HepG2 (cell line): ENCODE data around the gene ALDH3A2. TPM values are rescaled to one million over a fixed set of nuclear protein-coding genes. Genes with fewer than 3 reads are reported as not detected.
A peak's percentile ranks its signal among the peaks of the same experiment; 100 is the strongest.

Experiments
- ATF7-NPFF ChIP-seq: sonication (generic); formaldehyde crosslinking; IDR thresholded peaks from 2 replicates; pipeline ENCODE4 v1.8.1; 2023; ENCODE audit warnings: mild to moderate bottlenecking, low read depth, missing genetic modification reagents, moderate library complexity
- BCL6 ChIP-seq: IDR thresholded peaks from 2 replicates; pipeline ENCODE4 v1.6.1; 2016; ENCODE audit warnings: missing genetic modification reagents, missing compliant biosample characterization
- BORCS8-MEF2B ChIP-seq: sonication (generic); formaldehyde crosslinking; IDR thresholded peaks from 2 replicates; pipeline ENCODE4 v1.8.0; 2022; ENCODE audit warnings: mild to moderate bottlenecking, missing genetic modification reagents
- EEA1 ChIP-seq: sonication (generic); formaldehyde crosslinking; IDR thresholded peaks from 2 replicates; pipeline ENCODE4 v1.5.1; 2020; ENCODE audit warnings: mild to moderate bottlenecking, missing genetic modification reagents, borderline replicate concordance
- GABPB1 ChIP-seq: IDR thresholded peaks from 2 replicates; pipeline ENCODE4 v1.6.1; 2016; ENCODE audit warnings: mild to moderate bottlenecking, missing genetic modification reagents, moderate library complexity, missing compliant biosample characterization
- GTF2F1 ChIP-seq: fragments of 150-350 bp; IDR thresholded peaks from 2 replicates; pipeline ENCODE4 v1.6.1; 2014; ENCODE audit warnings: low read length
- PCBP1 ChIP-seq: fragments of 200-400 bp; formaldehyde crosslinking; IDR thresholded peaks from 2 replicates; pipeline ENCODE4 v1.6.1; 2017; ENCODE audit warnings: mild to moderate bottlenecking, low read depth, low read length, borderline replicate concordance
- POLR2A ChIP-seq, 2 experiments: IDR thresholded peaks; 2 replicates each; pipeline ENCODE4 v1.6.1; 2011; ENCODE audit warnings: low read depth in 2 of 2, low read length in 2 of 2, mild to moderate bottlenecking in 1 of 2, moderate library complexity in 1 of 2; ENCODE audit not compliant: insufficient read depth in 1 of 2
- RXRB ChIP-seq: IDR thresholded peaks from 2 replicates; pipeline ENCODE4 v1.6.1; 2016; ENCODE audit warnings: borderline replicate concordance, missing genetic modification reagents, missing compliant biosample characterization
- SAFB2 ChIP-seq: sonication (generic); formaldehyde crosslinking; IDR thresholded peaks from 2 replicates; pipeline ENCODE4 v1.5.1; 2020; ENCODE audit warnings: missing genetic modification reagents, low read depth, mild to moderate bottlenecking, borderline replicate concordance
- SIX1 ChIP-seq: sonication (generic); formaldehyde crosslinking; IDR thresholded peaks from 2 replicates; pipeline ENCODE4 v1.4.0; 2020; ENCODE audit warnings: missing genetic modification reagents, borderline replicate concordance
- SMYD3 ChIP-seq: sonication (generic); formaldehyde crosslinking; IDR thresholded peaks from 2 replicates; pipeline ENCODE4 v1.8.1; 2023; ENCODE audit warnings: mild to moderate bottlenecking, missing genetic modification reagents
- ZFX ChIP-seq: sonication (generic); formaldehyde crosslinking; IDR thresholded peaks from 2 replicates; pipeline ENCODE4 v1.4.0; 2020; ENCODE audit warnings: mild to moderate bottlenecking, low read depth, missing genetic modification reagents, moderate library complexity
- ZMAT3 ChIP-seq: sonication (generic); formaldehyde crosslinking; conservative IDR thresholded peaks from 2 replicates; pipeline ENCODE4 v1.7.0; 2021; ENCODE audit warnings: missing genetic modification reagents
- ZNF546 ChIP-seq: sonication (generic); formaldehyde crosslinking; conservative IDR thresholded peaks from 2 replicates; pipeline ENCODE4 v1.8.1; 2023; ENCODE audit warnings: mild to moderate bottlenecking, missing genetic modification reagents
- ZNF549 ChIP-seq: sonication (generic); formaldehyde crosslinking; IDR thresholded peaks from 2 replicates; pipeline ENCODE4 v1.5.0; 2020; ENCODE audit warnings: missing genetic modification reagents
- ZNF564 ChIP-seq: sonication (generic); formaldehyde crosslinking; IDR thresholded peaks from 2 replicates; pipeline ENCODE4 v1.8.1; 2023; ENCODE audit warnings: mild to moderate bottlenecking, missing genetic modification reagents
- ZNF660 ChIP-seq: sonication (generic); formaldehyde crosslinking; IDR thresholded peaks from 2 replicates; pipeline ENCODE4 v1.5.1; 2020; ENCODE audit warnings: mild to moderate bottlenecking, low read depth, missing genetic modification reagents, borderline replicate concordance
- ZNF816 ChIP-seq: sonication (generic); formaldehyde crosslinking; IDR thresholded peaks from 2 replicates; pipeline ENCODE4 v1.8.0; 2022; ENCODE audit warnings: missing genetic modification reagents, mild to moderate bottlenecking, borderline replicate concordance
- polyA plus RNA-seq, 8 experiments: library from polyadenylated mRNA; depleted of rRNA in 3 of 8; stranded (reverse) in 7 of 8; unstranded in 1 of 8; fragments of >200 nt; fragmentation: Illumina TruSeq in 4 of 8; extraction: Trizol in 4 of 8; gene quantifications; 2 replicates each; pipeline versions ENCODE4 v1.2.1 to v1.2.3, GENCODE V29; 2011 to 2016; ENCODE audit warnings: low read depth in 4 of 8, missing spikeins in 1 of 8, mixed read lengths in 1 of 8; ENCODE audit not compliant: insufficient read depth in 1 of 8
- total RNA-seq, 5 experiments: library from RNA; depleted of rRNA; stranded (reverse); fragments of >200 nt; fragmentation: Illumina TruSeq; extraction: Trizol; gene quantifications; 2 replicates each; pipeline ENCODE4 v1.2.3, GENCODE V29; 2016; ENCODE audit warnings: low read depth in 1 of 5
- TF ChIP-seq, protein P1 (sequence below): sonication (generic); formaldehyde crosslinking; IDR thresholded peaks from 2 replicates; pipeline ENCODE4 v1.4.0; 2020; ENCODE audit warnings: mild to moderate bottlenecking, missing genetic modification reagents
- TF ChIP-seq, protein P2 (sequence below): sonication (generic); formaldehyde crosslinking; IDR thresholded peaks from 2 replicates; pipeline ENCODE4 v1.4.0; 2020; ENCODE audit warnings: missing genetic modification reagents, borderline replicate concordance

ALDH3A2 gene
- total and polyA plus RNA-seq, 2 of the 13 experiments (the other 11 are each of a cell fraction or from before 2014, with no cell fraction given), result 80.8 to 180 TPM

- TF ChIP-seq GTF2F1, result no peak
- no peak for TF ChIP-seq ZNF549
- TF ChIP-seq POLR2A (IDR thresholded peaks at IDR 0.05; ENCODE audit: insufficient read depth in 1 of 2, low read depth in 2 of 2, low read length in 2 of 2), result peak; percentile 48 to 94; a peak in 3 of 4 replicates
- TF ChIP-seq, protein P1, sequence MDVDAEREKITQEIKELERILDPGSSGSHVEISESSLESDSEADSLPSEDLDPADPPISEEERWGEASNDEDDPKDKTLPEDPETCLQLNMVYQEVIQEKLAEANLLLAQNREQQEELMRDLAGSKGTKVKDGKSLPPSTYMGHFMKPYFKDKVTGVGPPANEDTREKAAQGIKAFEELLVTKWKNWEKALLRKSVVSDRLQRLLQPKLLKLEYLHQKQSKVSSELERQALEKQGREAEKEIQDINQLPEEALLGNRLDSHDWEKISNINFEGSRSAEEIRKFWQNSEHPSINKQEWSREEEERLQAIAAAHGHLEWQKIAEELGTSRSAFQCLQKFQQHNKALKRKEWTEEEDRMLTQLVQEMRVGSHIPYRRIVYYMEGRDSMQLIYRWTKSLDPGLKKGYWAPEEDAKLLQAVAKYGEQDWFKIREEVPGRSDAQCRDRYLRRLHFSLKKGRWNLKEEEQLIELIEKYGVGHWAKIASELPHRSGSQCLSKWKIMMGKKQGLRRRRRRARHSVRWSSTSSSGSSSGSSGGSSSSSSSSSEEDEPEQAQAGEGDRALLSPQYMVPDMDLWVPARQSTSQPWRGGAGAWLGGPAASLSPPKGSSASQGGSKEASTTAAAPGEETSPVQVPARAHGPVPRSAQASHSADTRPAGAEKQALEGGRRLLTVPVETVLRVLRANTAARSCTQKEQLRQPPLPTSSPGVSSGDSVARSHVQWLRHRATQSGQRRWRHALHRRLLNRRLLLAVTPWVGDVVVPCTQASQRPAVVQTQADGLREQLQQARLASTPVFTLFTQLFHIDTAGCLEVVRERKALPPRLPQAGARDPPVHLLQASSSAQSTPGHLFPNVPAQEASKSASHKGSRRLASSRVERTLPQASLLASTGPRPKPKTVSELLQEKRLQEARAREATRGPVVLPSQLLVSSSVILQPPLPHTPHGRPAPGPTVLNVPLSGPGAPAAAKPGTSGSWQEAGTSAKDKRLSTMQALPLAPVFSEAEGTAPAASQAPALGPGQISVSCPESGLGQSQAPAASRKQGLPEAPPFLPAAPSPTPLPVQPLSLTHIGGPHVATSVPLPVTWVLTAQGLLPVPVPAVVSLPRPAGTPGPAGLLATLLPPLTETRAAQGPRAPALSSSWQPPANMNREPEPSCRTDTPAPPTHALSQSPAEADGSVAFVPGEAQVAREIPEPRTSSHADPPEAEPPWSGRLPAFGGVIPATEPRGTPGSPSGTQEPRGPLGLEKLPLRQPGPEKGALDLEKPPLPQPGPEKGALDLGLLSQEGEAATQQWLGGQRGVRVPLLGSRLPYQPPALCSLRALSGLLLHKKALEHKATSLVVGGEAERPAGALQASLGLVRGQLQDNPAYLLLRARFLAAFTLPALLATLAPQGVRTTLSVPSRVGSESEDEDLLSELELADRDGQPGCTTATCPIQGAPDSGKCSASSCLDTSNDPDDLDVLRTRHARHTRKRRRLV (CRISPR knock-in tag), result peak; percentile 95
- TF ChIP-seq ZNF660 (CRISPR knock-in tag), result peak; percentile 57; the same call in 1 of the 2 replicates
- peak; percentile 92 for TF ChIP-seq ZNF564 (CRISPR knock-in tag)
- TF ChIP-seq ATF7-NPFF (CRISPR knock-in tag), result peak; percentile 98
- TF ChIP-seq SMYD3 (CRISPR knock-in tag), result no peak; the same call in 1 of the 2 replicates
- TF ChIP-seq EEA1 (CRISPR knock-in tag), result peak; percentile 73; the same call in 1 of the 2 replicates
- no peak; the same call in 1 of the 2 replicates for TF ChIP-seq ZNF816
- no peak for TF ChIP-seq ZMAT3 (CRISPR knock-in tag)
- TF ChIP-seq RXRB, result peak; percentile 91
- peak; percentile 86 for TF ChIP-seq GABPB1 (CRISPR knock-in tag)
- peak; percentile 99 for TF ChIP-seq ZFX (CRISPR knock-in tag)
- TF ChIP-seq BORCS8-MEF2B (CRISPR knock-in tag), result peak; percentile 76
- no peak for TF ChIP-seq PCBP1
- peak; percentile 52; the same call in 1 of the 2 replicates for TF ChIP-seq SIX1 (CRISPR knock-in tag)
- TF ChIP-seq SAFB2, result no peak; the same call in 1 of the 2 replicates
- no peak for TF ChIP-seq ZNF546
- peak; percentile 79 for TF ChIP-seq BCL6 (CRISPR knock-in tag)
- TF ChIP-seq, protein P2, sequence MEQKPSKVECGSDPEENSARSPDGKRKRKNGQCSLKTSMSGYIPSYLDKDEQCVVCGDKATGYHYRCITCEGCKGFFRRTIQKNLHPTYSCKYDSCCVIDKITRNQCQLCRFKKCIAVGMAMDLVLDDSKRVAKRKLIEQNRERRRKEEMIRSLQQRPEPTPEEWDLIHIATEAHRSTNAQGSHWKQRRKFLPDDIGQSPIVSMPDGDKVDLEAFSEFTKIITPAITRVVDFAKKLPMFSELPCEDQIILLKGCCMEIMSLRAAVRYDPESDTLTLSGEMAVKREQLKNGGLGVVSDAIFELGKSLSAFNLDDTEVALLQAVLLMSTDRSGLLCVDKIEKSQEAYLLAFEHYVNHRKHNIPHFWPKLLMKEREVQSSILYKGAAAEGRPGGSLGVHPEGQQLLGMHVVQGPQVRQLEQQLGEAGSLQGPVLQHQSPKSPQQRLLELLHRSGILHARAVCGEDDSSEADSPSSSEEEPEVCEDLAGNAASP (CRISPR knock-in tag), result peak; percentile 81
Observed at GRCh38 chr17:19648475-19649273, at the start of gene ALDH3A2 (continued).
